Type B pancreatic cell (in vitro differentiated cells): ENCODE results near the gene TDO2. TPM values are rescaled to one million over a fixed set of nuclear protein-coding genes. Genes with fewer than 3 reads are reported as not detected.

ENCODE experiments used
- DNase-seq: peaks from one replicate; pipeline ENCODE4 v3.0.0; 2021; ENCODE audit warnings: mixed read lengths; ENCODE audit not compliant: unreplicated experiment; ENCODE audit errors: extremely low spot score
- H3K27ac Mint-ChIP-seq: 2 replicates; pipeline ENCODE4 v1.8.0; 2021; ENCODE audit warnings: mild to moderate bottlenecking, mixed read lengths
- H3K27me3 Mint-ChIP-seq: 2 replicates; pipeline ENCODE4 v1.8.0; 2021; ENCODE audit warnings: mixed read lengths
- H3K36me3 Mint-ChIP-seq: 2 replicates; pipeline ENCODE4 v1.8.0; 2021; ENCODE audit warnings: mixed read lengths
- H3K4me1 Mint-ChIP-seq: one replicate; pipeline ENCODE4 v1.8.0; 2021; ENCODE audit warnings: mixed read lengths; ENCODE audit not compliant: unreplicated experiment
- H3K4me3 Mint-ChIP-seq: 2 replicates; pipeline ENCODE4 v1.8.0; 2021; ENCODE audit warnings: mild to moderate bottlenecking, mixed read lengths
- H3K9me3 Mint-ChIP-seq: 2 replicates; pipeline ENCODE4 v1.8.0; 2021; ENCODE audit warnings: mixed read lengths
- total RNA-seq: library from RNA; stranded (reverse); gene quantifications from 2 replicates; pipeline ENCODE4 v1.2.1, GENCODE V29; 2021; ENCODE audit warnings: low replicate concordance
- TF ChIP-seq, protein P1 (sequence below): fragments of 200-600 bp; sonication (generic); conservative IDR thresholded peaks from 2 replicates; pipeline ENCODE4 v1.5.0; 2021; ENCODE audit warnings: antibody characterized with exemption, mild to moderate bottlenecking

Gene TDO2
- total RNA-seq, 1 donor from 2014 or later, result 10.6 TPM

- Mint-ChIP-seq H3K4me3 (no peak overlapping the region), H3K27me3 (no peaks in the 10 kb centered on the region), H3K9me3 (no peaks in the 10 kb centered on the region), H3K4me1 (peaks cover 14% of the 10 kb centered on the region), H3K36me3 (no peaks in the 10 kb centered on the region), H3K27ac (no peak overlapping the region)
- no peak for DNase-seq
- TF ChIP-seq, protein P1, sequence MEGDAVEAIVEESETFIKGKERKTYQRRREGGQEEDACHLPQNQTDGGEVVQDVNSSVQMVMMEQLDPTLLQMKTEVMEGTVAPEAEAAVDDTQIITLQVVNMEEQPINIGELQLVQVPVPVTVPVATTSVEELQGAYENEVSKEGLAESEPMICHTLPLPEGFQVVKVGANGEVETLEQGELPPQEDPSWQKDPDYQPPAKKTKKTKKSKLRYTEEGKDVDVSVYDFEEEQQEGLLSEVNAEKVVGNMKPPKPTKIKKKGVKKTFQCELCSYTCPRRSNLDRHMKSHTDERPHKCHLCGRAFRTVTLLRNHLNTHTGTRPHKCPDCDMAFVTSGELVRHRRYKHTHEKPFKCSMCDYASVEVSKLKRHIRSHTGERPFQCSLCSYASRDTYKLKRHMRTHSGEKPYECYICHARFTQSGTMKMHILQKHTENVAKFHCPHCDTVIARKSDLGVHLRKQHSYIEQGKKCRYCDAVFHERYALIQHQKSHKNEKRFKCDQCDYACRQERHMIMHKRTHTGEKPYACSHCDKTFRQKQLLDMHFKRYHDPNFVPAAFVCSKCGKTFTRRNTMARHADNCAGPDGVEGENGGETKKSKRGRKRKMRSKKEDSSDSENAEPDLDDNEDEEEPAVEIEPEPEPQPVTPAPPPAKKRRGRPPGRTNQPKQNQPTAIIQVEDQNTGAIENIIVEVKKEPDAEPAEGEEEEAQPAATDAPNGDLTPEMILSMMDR, result no peak
These were observed 4.1 kb downstream of the TDO2 start for GRCh38 chr4:155907556-155907955.

- no peaks in the 10 kb centered on the region for H3K27me3 Mint-ChIP-seq
- H3K27ac Mint-ChIP-seq, result no peak overlapping the region
- H3K4me3 Mint-ChIP-seq, result no peak overlapping the region
- H3K9me3 Mint-ChIP-seq, result no peaks in the 10 kb centered on the region
- DNase-seq, result no peak
- peaks cover 14% of the 10 kb centered on the region for H3K4me1 Mint-ChIP-seq
- H3K36me3 Mint-ChIP-seq, result no peaks in the 10 kb centered on the region
- TF ChIP-seq, protein P1, result no peak
These were observed 5.0 kb downstream of the TDO2 start for GRCh38 chr4:155908187-155909139.

- TF ChIP-seq, protein P1, result no peak
- no peak for DNase-seq
- Mint-ChIP-seq H3K27me3 (no peaks in the 10 kb centered on the region), H3K9me3 (no peaks in the 10 kb centered on the region), H3K36me3 (no peaks in the 10 kb centered on the region), H3K4me1 (peaks cover 14% of the 10 kb centered on the region), H3K27ac (no peak overlapping the region), H3K4me3 (no peak overlapping the region)
These were observed 6.2 kb downstream of the TDO2 start for GRCh38 chr4:155909615-155910226.

- TF ChIP-seq, protein P1, result no peak
- Mint-ChIP-seq H3K4me3 (no peak overlapping the region), H3K36me3 (no peaks in the 10 kb centered on the region), H3K27me3 (no peaks in the 10 kb centered on the region), H3K4me1 (peaks cover 11% of the 10 kb centered on the region), H3K27ac (no peak overlapping the region), H3K9me3 (no peaks in the 10 kb centered on the region)
- DNase-seq, result no peak
These were observed 8.4 kb downstream of the TDO2 start for GRCh38 chr4:155911905-155912304.

DNA sequence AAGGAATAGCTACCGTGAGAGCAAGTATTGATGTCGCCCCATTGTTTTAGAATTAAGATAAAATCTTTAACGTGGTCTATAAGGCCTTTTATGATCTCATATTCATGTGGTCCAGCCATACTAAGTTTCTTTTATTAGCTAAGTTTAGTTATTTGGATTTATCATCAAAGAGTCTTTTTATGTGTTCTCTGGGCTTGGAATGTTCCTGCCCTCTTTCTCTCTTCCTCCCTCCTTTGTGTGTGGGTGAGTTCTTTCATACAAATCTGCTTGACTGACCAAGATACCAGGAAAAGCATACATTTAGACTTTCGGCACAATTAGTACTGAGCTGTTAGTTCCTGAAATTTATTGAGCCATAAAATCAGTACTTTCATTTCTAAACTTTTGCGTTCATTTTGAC, 11.3 kb downstream of the TDO2 start:
- TF ChIP-seq, protein P1, result no peak
- no peak for DNase-seq
- Mint-ChIP-seq H3K27ac (no peak overlapping the region), H3K9me3 (no peaks in the 10 kb centered on the region), H3K4me3 (no peak overlapping the region), H3K27me3 (no peaks in the 10 kb centered on the region), H3K36me3 (no peaks in the 10 kb centered on the region), H3K4me1 (no peaks in the 10 kb centered on the region)
